HG03097 (cell line): ENCODE measurements around the gene FGD2.
"Not testable (repeated sequence)": the region's sequence is repeated elsewhere in the genome, so short reads cannot be mapped to it uniquely, and the experiment has no call there.

ENCODE experiments used
- ATAC-seq: cut with Tn5 transposase; IDR thresholded peaks from one replicate; pipeline ENCODE4 v1.9.1; 2021; ENCODE audit not compliant: unreplicated experiment, low FRiP score

Gene FGD2

DNA sequence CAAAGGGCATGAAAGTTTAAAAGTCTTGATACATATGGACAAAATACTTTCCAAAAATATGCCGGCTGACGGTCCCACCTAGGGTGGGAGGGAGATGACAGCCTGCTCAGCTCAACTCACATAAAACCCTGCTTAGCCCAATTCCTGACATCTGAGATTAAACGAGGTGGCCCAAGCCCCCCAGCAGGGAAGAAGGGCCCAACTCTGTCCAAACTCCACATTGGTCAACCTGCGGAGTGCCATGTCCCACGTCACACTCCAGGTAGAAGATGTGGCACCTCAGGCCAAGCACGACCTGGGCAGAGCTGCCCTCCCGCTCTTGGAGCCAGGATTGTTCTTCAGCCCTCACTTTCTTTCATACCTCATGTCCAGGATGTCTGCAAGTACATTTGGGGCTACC, 48.2 kb downstream of the FGD2 start:
- no peak for ATAC-seq

GRCh38 chr6:37054171-37054570, 48.7 kb downstream of the FGD2 start:
- no peak for ATAC-seq

- ATAC-seq: no peak
These were observed 49.1 kb downstream of the FGD2 start for GRCh38 chr6:37054580-37054979.

GRCh38 chr6:37056112-37056403, 50.6 kb downstream of the FGD2 start:
- ATAC-seq: no peak

DNA sequence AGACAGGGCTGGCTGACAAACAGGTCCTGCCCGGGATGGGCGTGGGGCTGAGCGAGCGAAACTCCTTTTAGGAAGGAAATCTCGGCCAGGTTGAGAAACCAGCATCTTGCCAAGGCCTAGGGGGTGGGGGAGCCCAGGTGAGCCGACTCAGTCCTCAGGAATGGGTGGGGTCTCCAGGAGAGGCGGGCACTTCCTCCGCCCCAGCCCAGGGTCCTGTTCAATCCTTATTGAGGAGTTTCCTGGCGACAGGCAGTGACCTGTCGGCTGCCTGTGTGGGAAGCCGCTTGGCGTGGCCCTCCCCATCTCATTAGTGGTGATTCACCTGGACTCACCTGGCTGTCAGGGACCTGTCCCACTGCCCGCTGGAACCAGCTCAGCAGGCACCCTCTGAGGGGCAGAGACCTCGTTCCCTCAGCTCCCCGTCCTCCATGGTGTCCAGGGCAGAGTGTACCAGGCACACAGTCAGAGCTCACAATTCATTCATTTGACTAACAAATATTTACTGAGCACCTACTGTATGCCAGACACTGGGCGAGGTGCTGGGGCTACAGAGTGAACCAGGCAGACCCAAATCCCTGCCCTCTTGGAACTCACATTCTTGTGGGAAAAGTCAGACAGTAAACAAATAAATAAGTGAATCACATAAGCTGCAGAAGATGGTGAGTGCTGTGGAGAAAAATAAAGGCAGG, 51.1 kb downstream of the FGD2 start:
- ATAC-seq: no peak

- ATAC-seq: no peak
These were observed 51.6 kb downstream of the FGD2 start for GRCh38 chr6:37057128-37057471.

DNA sequence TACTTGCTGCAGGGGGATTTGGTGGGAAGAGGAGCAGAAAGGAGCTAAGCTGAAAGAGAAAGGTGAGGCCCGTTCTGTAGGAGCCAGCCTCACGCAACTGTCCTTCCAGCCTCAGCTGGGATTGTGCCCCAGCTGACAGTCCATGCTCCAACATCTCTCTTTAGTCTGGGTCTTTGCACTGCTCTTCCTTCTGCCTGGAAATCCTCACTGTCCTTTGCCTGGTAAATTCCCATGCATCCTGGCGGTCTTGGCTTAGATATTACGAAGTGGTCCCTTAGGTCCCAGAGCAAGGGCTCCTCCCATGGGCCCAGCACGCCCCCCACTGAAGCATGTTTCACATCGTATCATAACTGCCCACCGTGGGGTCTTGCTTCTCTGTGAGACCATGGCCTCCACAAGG, 52.2 kb downstream of the FGD2 start:
- ATAC-seq: no peak

DNA sequence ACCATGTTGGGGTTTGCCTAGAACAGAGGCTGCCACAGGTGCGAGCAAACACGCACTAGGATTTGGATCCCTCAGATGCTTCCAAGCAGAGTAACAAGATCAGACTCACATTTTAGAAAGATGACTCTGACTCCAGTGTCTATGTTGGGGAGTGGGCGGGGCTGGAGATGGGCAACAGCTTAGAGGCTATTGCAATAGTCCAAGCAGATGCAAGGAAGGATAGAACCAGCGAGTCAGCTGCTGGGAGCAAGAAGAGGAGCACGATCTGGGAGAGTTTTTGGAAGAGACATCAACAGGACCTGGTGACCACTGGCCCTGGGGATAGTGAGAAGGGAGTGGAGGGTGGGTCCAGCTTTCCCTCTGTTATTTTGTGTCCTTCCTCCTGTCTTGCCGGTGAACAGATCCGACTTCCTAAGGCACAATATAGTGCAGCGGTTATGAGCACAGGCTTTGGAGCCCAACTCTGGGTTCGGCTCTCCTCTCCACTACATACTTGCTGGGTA, 52.7 kb downstream of the FGD2 start:
- ATAC-seq: no peak

DNA sequence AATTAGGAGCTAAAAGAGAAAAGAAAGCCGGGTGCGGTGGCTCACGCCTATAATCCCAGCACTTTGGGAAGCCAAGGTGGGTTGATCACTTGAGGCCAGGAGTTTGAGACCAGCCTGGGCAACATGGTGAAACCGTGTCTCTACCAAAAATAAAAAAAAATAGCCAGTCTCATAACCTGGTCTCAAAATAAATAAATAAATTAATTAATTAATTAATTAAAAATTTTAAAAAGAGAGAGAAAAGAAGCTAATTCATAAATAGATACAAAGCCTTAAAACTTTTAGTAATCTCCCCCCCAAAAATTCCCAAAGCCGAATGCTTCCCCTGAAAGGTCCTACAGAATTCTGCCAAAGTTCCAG, 53.5 kb downstream of the FGD2 start:
- not testable (repeated sequence) for ATAC-seq

DNA sequence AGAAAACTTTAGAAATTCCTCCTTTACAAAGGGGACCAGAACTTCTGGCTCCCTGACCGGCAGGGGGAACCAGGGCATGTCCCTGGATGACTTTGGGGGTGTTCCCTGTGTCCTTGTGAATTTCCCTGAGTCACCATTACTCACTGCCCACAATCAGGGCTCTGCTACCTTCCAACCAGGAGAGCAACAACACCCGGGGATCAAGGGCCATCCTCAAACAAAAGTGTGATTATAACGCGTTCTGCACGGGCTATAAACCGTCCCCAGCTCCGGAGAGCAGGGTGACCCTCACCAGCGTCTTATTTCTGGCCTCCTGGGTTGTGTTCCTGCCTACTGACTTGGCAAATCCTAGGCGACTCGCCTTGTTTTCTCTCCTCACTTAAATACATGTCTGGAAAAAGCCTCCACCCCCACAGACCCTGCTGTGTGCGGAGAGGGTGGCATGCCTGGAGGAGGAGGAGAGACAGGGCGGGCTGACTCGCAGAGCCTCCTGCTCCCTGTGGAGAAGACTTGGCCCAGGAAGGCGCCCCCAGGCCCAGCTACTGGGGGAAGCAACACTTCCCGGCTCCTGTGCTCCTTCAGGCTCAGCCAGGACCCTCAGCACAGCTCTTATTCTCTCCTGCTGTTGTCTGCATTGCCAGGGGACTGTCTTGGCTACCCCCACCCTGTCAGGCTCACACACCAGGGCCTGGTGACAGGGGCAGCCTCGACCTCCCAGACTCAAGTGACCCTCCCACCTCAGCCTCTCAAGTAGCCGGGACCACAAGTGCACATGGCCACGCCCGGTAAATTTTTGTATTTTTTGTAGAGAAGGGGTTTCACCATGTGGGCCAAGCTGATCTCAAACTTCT, 54.1 kb downstream of the FGD2 start:
- ATAC-seq: no peak

GRCh38 chr6:37060195-37060559, 54.7 kb downstream of the FGD2 start:
- ATAC-seq: no peak

- ATAC-seq: no peak
These were observed 55.8 kb downstream of the FGD2 start for GRCh38 chr6:37061157-37061804.

- no peak for ATAC-seq
These were observed 57.0 kb downstream of the FGD2 start for GRCh38 chr6:37062424-37062823.

DNA sequence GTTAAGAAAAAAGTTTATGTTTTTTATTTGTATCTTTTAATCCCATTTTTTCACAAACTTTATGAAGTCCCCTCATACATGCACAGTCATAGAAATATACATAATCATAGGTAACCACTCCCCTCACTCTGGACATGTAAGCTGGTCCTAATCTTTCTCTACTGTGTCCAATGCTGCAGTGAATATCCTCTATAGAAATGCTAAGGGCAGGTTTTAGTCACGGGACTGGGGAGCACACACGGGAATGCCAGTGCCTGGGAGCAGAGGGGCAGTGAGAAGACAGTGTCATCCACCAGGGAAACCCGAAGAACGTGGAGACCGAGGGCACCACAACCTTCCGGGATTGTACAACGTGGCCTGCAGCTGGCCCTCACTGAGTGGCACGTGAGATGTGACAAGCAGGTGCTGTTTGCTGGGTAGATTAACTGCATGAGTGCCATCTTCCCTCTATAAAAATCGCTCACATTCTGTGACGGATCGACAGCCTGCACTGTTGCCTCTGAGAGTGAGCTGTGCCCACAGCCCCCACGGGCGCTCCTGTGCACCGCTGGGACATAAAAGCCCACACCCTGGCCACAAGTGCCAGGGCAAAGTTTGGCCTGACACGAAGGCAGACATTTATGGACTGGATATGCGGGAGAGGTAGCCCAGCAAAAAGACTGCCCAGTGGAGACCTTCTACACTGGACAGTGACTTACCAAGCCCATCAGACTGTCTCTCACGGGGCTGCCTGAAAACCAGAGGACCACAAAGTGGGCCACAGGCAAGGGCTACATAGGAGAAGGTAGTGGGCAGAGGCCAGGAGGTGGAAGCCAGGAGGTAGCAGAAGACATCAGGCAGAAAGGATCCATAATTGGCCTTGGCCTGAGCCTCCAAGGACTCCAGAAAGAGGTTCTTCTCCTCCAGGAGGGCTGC, 63.2 kb downstream of the FGD2 start:
- no peak for ATAC-seq

- no peak for ATAC-seq
These were observed 64.2 kb downstream of the FGD2 start for GRCh38 chr6:37069639-37070038.

DNA sequence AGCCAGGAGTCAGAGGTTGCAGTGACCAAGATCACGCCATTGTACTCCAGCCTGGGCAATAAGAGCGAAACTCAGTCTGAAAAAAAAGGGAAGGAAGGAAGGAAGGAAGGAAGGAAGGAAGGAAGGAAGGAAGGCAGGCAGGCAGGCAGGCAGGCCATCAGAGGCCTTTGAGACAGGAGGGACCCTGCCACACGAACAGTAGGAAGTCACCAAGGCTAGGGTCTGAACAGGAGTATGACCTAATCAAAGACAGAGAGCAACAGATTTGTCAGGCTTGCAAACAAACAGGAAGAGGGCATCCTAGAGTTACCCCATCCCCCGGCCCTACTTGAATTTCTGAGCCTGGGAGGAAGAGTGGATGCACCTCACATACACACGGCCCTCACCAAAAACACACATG, 67.1 kb downstream of the FGD2 start:
- ATAC-seq: no peak

DNA sequence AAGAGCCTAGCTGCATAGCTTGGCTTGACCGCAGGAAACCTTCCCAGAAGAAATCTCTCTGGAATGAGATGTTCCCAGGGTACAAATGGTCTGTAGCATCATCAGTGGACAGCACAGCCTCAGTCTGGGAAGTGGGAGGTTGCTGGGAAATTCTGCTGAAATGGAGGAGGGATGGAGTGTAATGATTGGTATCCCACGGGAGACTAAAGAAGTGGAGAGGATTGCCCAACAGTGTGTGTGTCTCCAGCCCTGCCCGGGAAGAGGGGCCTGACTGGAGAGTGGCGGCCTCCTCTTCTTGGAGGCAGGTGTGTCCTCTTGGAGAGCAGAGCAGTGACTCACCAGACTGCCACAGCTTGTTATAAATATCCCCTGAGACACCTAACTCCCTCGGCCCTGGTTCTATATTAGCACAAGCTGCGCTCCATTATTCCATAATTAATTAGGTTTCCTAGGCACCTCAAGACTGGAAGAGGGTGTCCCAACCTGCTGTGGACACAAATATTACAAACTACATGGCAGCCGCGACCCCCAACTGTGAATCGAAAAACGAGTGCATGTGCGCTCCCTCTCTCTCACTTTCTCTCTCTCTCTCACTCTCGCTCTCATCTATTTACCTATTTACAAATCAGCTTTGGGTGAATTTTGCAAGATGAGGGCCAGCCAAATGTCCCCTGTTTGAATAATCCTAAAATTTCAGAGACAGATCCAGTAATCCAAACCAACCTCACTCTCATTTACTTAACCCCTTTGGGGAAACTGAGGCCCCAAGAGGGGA, 68.8 kb downstream of the FGD2 start:
- ATAC-seq: no peak

- ATAC-seq: no peak
These were observed 71.9 kb downstream of the FGD2 start for GRCh38 chr6:37077191-37077904.

DNA sequence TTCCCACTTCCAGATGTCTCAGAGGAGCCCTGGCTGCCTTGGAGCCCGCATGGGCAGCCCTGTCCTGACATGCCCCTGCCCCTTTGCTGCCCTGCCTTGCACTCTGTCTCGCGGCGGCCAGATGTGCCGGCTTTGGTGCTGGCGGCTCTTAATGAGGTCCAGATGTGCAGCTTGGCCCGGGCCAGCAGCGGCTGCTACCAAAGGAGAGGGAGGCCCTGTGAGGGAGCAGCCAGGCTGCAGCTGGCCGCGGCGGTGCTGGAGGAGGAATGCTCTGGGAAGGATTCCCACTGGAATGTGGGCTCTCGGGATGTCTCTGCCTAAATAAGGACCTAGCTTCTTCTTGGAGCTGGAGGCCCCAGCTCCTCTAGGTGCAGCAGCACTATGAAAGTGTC, 72.4 kb downstream of the FGD2 start:
- ATAC-seq: no peak
